ENCODE results near the gene PRKG1.

GRCh38 chr10:52216852-52217251 is 1142.6 kb downstream of the PRKG1 start:
- TF ChIP-seq, protein P1, sequence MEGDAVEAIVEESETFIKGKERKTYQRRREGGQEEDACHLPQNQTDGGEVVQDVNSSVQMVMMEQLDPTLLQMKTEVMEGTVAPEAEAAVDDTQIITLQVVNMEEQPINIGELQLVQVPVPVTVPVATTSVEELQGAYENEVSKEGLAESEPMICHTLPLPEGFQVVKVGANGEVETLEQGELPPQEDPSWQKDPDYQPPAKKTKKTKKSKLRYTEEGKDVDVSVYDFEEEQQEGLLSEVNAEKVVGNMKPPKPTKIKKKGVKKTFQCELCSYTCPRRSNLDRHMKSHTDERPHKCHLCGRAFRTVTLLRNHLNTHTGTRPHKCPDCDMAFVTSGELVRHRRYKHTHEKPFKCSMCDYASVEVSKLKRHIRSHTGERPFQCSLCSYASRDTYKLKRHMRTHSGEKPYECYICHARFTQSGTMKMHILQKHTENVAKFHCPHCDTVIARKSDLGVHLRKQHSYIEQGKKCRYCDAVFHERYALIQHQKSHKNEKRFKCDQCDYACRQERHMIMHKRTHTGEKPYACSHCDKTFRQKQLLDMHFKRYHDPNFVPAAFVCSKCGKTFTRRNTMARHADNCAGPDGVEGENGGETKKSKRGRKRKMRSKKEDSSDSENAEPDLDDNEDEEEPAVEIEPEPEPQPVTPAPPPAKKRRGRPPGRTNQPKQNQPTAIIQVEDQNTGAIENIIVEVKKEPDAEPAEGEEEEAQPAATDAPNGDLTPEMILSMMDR (IDR thresholded peaks at IDR 0.05), result no peak
- TF ChIP-seq POLR2A (IDR thresholded peaks at IDR 0.05) (no peak), POLR2AphosphoS5 (IDR thresholded peaks at IDR 0.05) (no peak)
